GM23338 (cell line): Measurements from ENCODE around the gene MPPED2. TPM values are rescaled to one million over a fixed set of nuclear protein-coding genes. Genes with fewer than 3 reads are reported as not detected.

Experiments
- ATAC-seq: fragments of 200-7000 bp; cut with Tn5 transposase; 3 replicates; pipeline ENCODE4 v1.9.1; 2020
- DNase-seq: peaks from one replicate; pipeline ENCODE4 v3.0.0-alpha.2; 2015; ENCODE audit warnings: low spot score
- H2AFZ ChIP-seq: fragments of 200-600 bp; sonication (generic); 2 replicates; pipeline ENCODE4 v1.8.0; 2016; ENCODE audit warnings: antibody characterized with exemption, mild to moderate bottlenecking, moderate library complexity
- H3F3A ChIP-seq: fragments of 200-600 bp; sonication (generic); replicated peaks from 2 replicates; pipeline ENCODE4 v1.8.0; 2017; ENCODE audit warnings: antibody characterized with exemption, mixed run types, low read depth
- H3K27ac ChIP-seq: fragments of 200-600 bp; sonication (generic); 2 replicates; pipeline ENCODE4 v1.6.1; 2016; ENCODE audit warnings: low read depth
- H3K27me3 ChIP-seq: fragments of 200-600 bp; sonication (generic); 2 replicates; pipeline ENCODE4 v1.8.0; 2016; ENCODE audit warnings: mild to moderate bottlenecking, mixed run types, moderate library complexity; ENCODE audit not compliant: insufficient read depth
- H3K36me3 ChIP-seq: fragments of 200-600 bp; sonication (generic); 2 replicates; pipeline ENCODE4 v1.8.0; 2016; ENCODE audit warnings: mild to moderate bottlenecking; ENCODE audit not compliant: insufficient read depth
- H3K4me1 ChIP-seq: fragments of 200-600 bp; sonication (generic); 2 replicates; pipeline ENCODE4 v1.8.0; 2016; ENCODE audit warnings: mild to moderate bottlenecking, moderate library complexity; ENCODE audit not compliant: insufficient read depth
- H3K4me2 ChIP-seq: fragments of 200-600 bp; sonication (generic); 2 replicates; pipeline ENCODE4 v1.7.1; 2017; ENCODE audit warnings: mixed run types
- H3K4me3 ChIP-seq: fragments of 200-600 bp; sonication (generic); 2 replicates; pipeline ENCODE4 v1.6.1; 2016; ENCODE audit warnings: mixed run types
- H3K79me2 ChIP-seq: fragments of 200-600 bp; sonication (generic); replicated peaks from 2 replicates; pipeline ENCODE4 v1.8.0; 2017; ENCODE audit warnings: mild to moderate bottlenecking; ENCODE audit not compliant: insufficient read depth
- H3K9me2 ChIP-seq: fragments of 200-600 bp; sonication (generic); 2 replicates; pipeline ENCODE4 v1.8.0; 2017; ENCODE audit not compliant: insufficient read depth
- H4K20me1 ChIP-seq: fragments of 200-600 bp; sonication (generic); replicated peaks from 2 replicates; pipeline ENCODE4 v1.8.0; 2017; ENCODE audit warnings: mild to moderate bottlenecking; ENCODE audit not compliant: insufficient read depth
- H3K27ac Mint-ChIP-seq: 2 replicates; pipeline ENCODE4 v1.8.0; 2020; ENCODE audit warnings: inconsistent platforms, mild to moderate bottlenecking, moderate library complexity, mixed read lengths
- H3K27me3 Mint-ChIP-seq: 3 replicates; pipeline ENCODE4 v1.8.0; 2022; ENCODE audit warnings: low read depth, mild to moderate bottlenecking, moderate library complexity, mixed read lengths, inconsistent platforms; ENCODE audit not compliant: insufficient read depth, poor library complexity
- H3K36me3 Mint-ChIP-seq: 3 replicates; pipeline ENCODE4 v1.8.0; 2021; ENCODE audit warnings: low read depth, mild to moderate bottlenecking, inconsistent platforms, moderate library complexity, mixed read lengths
- H3K4me1 Mint-ChIP-seq: 3 replicates; pipeline ENCODE4 v1.8.0; 2020; ENCODE audit warnings: mild to moderate bottlenecking, inconsistent platforms, mixed read lengths
- H3K4me3 Mint-ChIP-seq: 3 replicates; pipeline ENCODE4 v1.8.0; 2021; ENCODE audit warnings: moderate library complexity, mild to moderate bottlenecking, inconsistent platforms, mixed read lengths
- H3K9me3 Mint-ChIP-seq: 3 replicates; pipeline ENCODE4 v1.8.0; 2020; ENCODE audit warnings: moderate library complexity, mild to moderate bottlenecking, inconsistent platforms, mixed read lengths
- CREB1 ChIP-seq: fragments of 250-450 bp; sonication (Bioruptor Pico); IDR thresholded peaks from 2 replicates; pipeline ENCODE4 v1.5.0; 2020; ENCODE audit warnings: low read depth, mild to moderate bottlenecking, moderate library complexity
- CTCF ChIP-seq, 2 experiments: fragments of 200-600 bp in 1 of 2; sonication (generic) in 1 of 2; conservative IDR thresholded peaks; 2 replicates each; pipeline versions ENCODE4 v1.5.1 to v1.6.1; 2016 to 2017; ENCODE audit warnings: antibody characterized with exemption in 2 of 2, low read depth in 2 of 2, mild to moderate bottlenecking in 2 of 2, moderate library complexity in 1 of 2
- ETS1 ChIP-seq: IDR thresholded peaks from 2 replicates; pipeline ENCODE4 v1.6.1; 2016; ENCODE audit warnings: antibody characterized with exemption
- EZH2 ChIP-seq: fragments of 200-600 bp; sonication (generic); IDR thresholded peaks from one replicate; pipeline ENCODE4 v1.8.0; 2017; ENCODE audit warnings: antibody characterized with exemption, mild to moderate bottlenecking, low read depth; ENCODE audit not compliant: unreplicated experiment
- EZH2phosphoT487 ChIP-seq: fragments of 200-600 bp; sonication (generic); IDR thresholded peaks from one replicate; pipeline ENCODE4 v1.8.1; 2018; ENCODE audit warnings: antibody characterized with exemption; ENCODE audit not compliant: unreplicated experiment
- JUNB ChIP-seq: IDR thresholded peaks from one replicate; pipeline ENCODE4 v1.6.1; 2016; ENCODE audit warnings: antibody characterized with exemption; ENCODE audit not compliant: unreplicated experiment
- NANOG ChIP-seq: IDR thresholded peaks from 2 replicates; pipeline ENCODE4 v1.6.1; 2016; ENCODE audit warnings: antibody characterized with exemption, borderline replicate concordance
- POLR2AphosphoS5 ChIP-seq: IDR thresholded peaks from 2 replicates; pipeline ENCODE4 v1.6.1; 2016; ENCODE audit warnings: antibody characterized with exemption, low read depth
- REST ChIP-seq: IDR thresholded peaks from one replicate; pipeline ENCODE4 v1.6.1; 2018; ENCODE audit warnings: antibody characterized with exemption; ENCODE audit not compliant: unreplicated experiment
- STAT1 ChIP-seq: IDR thresholded peaks from one replicate; pipeline ENCODE4 v1.6.1; 2016; ENCODE audit warnings: antibody characterized with exemption; ENCODE audit not compliant: unreplicated experiment
- ZNF114 ChIP-seq: fragments of 250-450 bp; sonication (Bioruptor Pico); IDR thresholded peaks from 2 replicates; pipeline ENCODE4 v1.5.0; 2020; ENCODE audit warnings: mild to moderate bottlenecking, moderate library complexity
- ZNF331 ChIP-seq: fragments of 250-450 bp; sonication (Bioruptor Pico); IDR thresholded peaks from 2 replicates; pipeline ENCODE4 v1.5.0; 2020; ENCODE audit warnings: low read depth, mild to moderate bottlenecking, moderate library complexity
- ZNF462 ChIP-seq: fragments of 250-450 bp; sonication (Bioruptor Pico); IDR thresholded peaks from 2 replicates; pipeline ENCODE4 v1.5.0; 2020; ENCODE audit warnings: mild to moderate bottlenecking, moderate library complexity
- polyA plus RNA-seq: library from polyadenylated mRNA; unstranded; fragments of >200 nt; fragmentation: Nextera tagmentation; extraction: Ambion mirVana; gene quantifications from 2 replicates; pipeline ENCODE4 v1.2.1, GENCODE V29; 2016
- total RNA-seq: library from RNA; depleted of rRNA; stranded (reverse); fragments of >200 nt; shearing (Covaris generic); gene quantifications from 2 replicates; pipeline ENCODE4 v1.2.3, GENCODE V29; 2014

MPPED2 gene
- total and polyA plus RNA-seq, 2 experiments from 2014 or later, result 4.4 to 6.8 TPM

- Histone ChIP-seq H3K27ac (no peak overlapping the region), H2AFZ (no peak overlapping the region), H3K36me3 (peaks cover 1% of the 10 kb centered on the region; the same call in 1 of the 2 replicates), H3K4me3 (no peak overlapping the region), H3K79me2 (no peaks in the 10 kb centered on the region), H3F3A (no peaks in the 10 kb centered on the region), H3K4me2 (no peak overlapping the region), H3K27me3 (no peaks in the 10 kb centered on the region), H4K20me1 (no peaks in the 10 kb centered on the region), H3K4me1 (no peaks in the 10 kb centered on the region), H3K9me2 (no peaks in the 10 kb centered on the region)
- H3K4me3 Mint-ChIP-seq, result no peak overlapping the region
- DNase-seq (no peak), ATAC-seq (no peak)
- peaks cover 4% of the 10 kb centered on the region; the same call in 1 of the 3 replicates for H3K4me1 Mint-ChIP-seq
- peaks cover 4% of the 10 kb centered on the region for H3K9me3 Mint-ChIP-seq
- H3K27ac Mint-ChIP-seq, result no peak overlapping the region
- TF ChIP-seq STAT1 (no peak), POLR2AphosphoS5 (no peak), CTCF (conservative IDR thresholded peaks at IDR 0.05; ENCODE audit: low read depth in 2 of 2) (no peak), EZH2phosphoT487 (no peak), JUNB (no peak), NANOG (no peak), ZNF462 (CRISPR knock-in tag) (no peak), EZH2 (no peak), ZNF114 (CRISPR knock-in tag) (no peak), ETS1 (no peak), ZNF331 (CRISPR knock-in tag) (no peak), CREB1 (CRISPR knock-in tag) (no peak), REST (no peak)
- H3K27me3 Mint-ChIP-seq, result no peaks in the 10 kb centered on the region
- peaks cover 7% of the 10 kb centered on the region for H3K36me3 Mint-ChIP-seq
Measured at GRCh38 chr11:30392221-30392784, 193.8 kb downstream of the MPPED2 start.
